Stimulated activated CD8-positive, alpha-beta memory T cell treated with anti-CD3 and anti-CD28 coated beads, Interleukin-2, amount 100 ng/mL, for 48 hours (primary cell): ENCODE data around the gene MNAT1.
"Not testable (repeated sequence)": the region's sequence is repeated elsewhere in the genome, so short reads cannot be mapped to it uniquely, and the experiment has no call there.

Experiments
- DNase-seq, 2 donors: peaks; one replicate each; pipeline ENCODE4 v3.0.0-alpha.2; 2020; ENCODE audit warnings: low read depth in 2 of 2

MNAT1 gene

DNA sequence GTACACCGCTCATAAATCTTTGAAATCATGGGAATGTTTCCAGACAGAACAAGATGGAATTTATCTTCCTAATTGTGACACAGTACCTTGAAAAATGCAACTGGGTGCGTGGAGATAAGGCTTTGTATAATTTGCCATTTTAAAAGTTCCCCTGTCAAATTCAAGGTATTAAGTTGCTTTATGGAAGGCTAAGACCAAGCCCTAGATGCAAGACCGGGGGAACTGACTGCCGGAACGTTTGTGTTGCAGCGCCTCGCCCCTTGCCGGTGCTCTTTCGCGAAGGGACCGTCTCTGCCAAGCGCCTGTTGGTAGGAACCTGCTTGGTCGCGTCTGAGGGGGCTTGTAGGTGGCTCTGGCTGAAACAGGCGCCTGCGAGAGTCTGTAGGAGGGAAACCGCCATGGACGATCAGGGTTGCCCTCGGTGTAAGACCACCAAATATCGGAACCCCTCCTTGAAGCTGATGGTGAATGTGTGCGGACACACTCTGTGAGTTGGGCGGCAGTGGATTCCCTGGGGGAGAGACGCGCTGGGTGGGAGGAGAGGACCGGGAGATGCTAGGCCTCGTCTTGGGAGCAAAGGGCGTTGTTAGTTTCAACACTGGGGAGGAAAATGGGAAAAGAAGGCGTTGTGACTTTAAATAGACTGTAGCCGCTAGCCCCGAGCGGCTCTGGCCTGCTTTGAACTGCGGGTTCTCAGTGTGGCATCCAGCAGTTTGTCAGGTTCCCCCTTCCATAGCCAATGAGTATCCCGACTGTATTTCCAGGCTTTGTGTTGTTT is at the start of gene MNAT1:
TSS of gene MNAT1 (plus strand) at position 297 of the 778 bp plus-strand sequence. CDS start at position 399, 102 bp downstream.
- DNase-seq = peak; percentile 61 to 71

DNA sequence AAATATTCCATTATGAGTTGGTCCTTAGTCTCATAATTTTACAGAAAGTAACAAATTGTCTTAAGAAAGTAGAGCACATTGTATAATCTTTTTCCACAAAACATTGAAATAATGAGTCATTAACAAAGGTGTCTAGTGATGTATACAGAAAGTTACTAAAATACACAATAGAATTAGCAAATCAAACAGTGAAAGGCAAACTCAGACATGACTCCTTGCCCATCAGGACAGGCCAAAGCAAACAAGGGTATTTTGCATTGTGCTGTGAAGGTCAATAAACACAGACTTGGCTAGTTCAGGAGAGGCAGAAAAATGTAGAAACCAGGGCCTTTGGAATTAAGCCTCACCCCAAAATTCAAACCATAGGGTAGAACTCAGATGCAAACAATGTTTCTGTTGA is 47.7 kb upstream of the MNAT1 start:
- DNase-seq = no peak

DNA sequence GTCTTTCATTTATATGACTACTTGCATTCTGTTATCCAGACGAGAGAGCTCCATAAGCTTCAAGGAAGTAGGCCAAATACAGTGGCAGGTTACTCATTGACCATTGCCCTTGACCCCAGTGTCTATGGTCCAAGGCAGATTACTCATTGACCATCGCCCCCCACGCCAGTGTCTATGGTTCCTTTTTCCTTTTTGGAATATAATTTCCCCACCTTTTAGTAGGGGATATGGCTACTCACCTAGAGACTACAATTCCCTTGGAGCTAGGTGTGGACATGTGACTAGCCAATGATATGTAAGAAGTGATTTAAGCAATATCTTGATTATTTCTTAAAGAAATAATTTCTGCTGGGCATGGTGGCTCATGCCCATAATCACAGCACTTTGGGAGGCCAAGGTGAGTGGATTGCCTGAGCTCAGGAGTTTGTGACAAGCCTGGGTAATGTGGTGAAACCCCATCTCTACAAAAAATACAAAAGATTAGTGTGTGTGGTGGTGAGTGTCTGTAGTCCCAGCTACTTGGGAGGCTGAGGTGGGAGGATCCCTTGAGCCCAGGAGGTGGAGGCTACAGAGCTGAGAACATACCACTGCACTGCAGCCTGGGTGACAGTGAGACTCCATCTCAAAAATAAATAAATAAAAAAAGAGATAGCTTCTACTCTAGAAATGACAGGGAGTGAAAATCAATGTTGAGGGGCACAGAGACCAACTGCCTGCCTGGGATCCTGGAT is 43.0 kb upstream of the MNAT1 start:
- DNase-seq = no peak

DNA sequence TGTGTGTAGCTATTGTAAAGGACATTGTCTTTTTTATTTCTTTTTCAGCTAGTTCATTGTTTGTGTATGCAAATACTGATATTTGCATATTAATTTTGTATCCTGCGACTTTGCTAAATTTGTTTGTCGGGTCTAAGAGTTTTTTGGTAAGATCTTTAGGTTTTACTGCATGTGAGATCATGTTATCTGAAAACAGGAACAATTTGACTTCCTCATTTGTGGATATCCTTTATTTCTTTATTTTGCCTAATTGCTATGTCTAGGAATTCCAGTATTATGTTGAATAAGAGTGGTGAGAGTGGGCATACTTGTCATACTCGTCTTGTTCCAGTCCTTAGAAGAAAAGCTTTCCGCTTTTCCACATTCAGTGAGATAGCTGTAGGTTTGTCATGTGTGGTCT is 39.2 kb upstream of the MNAT1 start:
- DNase-seq = no peak

DNA sequence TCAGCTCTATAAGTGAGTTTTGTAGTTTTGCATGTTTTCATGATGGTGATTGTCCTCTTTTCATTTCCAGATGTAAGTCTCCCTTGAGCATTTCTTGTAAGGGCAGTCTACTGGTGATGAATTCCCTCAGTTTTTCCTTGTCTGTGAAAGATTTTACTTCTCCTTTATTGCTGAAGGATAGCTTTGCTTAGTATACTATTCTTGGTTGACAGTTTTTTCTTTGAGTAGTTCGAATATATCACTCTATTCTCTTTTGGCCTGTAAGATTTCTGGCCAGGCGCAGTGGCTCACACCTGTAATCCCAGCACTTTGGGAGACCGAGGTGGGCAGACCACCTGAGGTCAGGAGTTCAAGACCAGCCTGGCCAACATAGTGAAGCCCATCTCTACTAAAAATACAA is 34.0 kb upstream of the MNAT1 start:
- no peak for DNase-seq

DNA sequence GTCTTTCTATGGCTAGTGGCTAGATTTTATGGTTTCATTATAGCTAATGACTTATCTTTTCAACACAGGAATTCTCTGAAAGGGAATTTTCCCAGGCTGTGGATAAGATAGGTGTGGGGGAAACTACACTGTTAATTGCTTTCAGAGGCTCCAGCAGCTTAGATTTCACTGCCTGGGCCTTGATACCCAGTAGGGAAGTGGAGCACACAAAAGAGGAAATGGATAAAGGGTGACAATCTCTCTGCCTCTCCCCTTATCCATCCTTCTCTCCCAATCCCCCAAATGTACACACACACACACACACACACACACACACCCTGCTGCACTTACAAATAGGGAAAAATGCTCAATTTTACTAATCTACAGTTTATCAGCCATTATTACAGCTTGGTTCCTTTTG is 29.5 kb upstream of the MNAT1 start:
- DNase-seq = no peak

DNA sequence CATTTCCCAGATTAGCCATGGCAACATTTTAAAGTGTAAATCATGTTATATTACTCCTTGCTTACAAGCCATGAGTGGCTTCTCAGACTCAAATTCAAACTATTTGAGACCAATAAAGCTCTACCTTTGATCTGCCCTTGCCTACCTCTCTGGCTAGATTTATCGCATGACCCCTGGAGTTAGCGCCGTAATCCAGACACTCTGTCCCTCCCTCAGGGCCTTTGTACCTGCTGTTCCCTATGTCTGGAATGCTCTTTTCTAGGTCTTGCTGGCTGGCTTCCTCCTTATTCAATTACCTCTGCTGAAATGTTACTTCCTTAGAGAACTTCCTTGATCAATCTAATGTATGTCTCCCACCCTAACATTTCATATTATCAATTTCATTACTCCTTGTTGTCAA is 26.7 kb upstream of the MNAT1 start:
- no peak for DNase-seq

DNA sequence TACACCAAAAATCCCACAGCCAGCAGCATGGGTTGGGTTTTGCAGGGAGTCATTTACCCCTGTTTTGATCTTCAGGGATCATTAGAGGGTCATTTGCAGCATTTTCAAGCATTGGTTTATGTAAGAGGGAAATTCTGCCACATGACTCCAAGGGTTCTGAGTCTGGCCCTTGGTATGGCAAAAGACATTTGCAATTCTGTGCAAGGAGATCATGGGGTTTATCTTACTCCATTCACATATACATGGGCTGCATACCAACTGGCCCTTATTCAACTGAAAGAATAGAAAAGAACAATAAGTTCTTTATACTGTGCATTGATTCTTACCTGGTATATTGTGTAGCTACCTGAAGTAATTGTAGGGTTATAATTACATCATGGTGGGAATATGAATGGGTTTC is 24.1 kb upstream of the MNAT1 start:
- DNase-seq = no peak

DNA sequence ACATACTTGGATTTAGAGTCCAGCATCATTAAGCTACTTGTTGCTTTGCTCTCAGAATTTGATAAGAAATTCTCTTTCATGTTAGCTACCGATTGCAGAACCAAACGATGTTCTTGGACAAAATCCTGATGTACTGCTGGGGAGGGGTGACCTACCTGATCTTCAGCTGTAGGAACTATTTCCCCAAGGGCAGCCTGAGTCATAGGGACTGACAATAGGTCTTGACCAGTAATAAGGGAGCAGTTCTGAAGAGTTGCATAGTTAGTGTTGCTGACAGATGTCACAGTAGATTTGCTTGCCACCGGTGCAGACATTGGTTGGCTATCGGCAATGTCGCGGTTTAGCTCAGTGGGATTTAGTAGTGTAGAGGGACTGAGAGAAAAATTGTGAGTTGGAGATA is 21.0 kb upstream of the MNAT1 start:
- no peak for DNase-seq

DNA sequence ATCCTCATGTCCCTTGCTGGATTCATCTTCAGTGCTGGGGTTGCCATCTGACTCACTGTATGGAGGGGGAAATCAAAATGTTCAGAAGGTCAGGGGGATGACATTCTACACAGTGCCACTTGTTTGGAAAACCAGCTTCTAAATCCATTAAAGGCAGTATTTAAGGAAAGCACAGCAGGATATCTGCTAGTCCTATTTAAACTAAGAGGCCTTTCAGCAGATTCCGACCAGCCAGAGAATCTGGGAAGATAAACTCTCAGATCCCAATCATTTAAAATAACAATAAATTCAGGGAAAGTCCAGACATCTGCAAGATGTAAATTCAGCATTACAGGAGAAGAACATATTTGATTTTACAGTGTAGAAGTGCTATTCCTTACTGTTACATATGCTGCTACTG is 14.2 kb upstream of the MNAT1 start:
- no peak for DNase-seq

DNA sequence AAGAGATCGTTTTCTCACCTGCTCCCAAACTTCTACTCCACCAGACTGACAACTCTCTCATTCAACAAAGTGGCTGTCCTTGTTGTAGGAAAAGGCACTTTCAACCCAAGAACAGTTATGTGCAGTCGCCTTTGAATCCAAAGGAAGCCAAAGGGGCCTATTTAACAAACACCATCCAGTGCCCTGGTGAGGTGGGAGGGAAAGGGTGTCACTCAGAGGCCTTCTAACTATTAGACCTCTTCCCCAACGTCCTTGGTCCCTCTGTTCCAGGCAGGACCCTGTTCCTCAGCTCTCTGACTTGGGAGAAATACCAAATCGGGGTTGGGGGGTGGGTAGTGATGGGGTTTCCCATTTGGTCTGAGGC is 13.6 kb upstream of the MNAT1 start:
- no peak for DNase-seq

DNA sequence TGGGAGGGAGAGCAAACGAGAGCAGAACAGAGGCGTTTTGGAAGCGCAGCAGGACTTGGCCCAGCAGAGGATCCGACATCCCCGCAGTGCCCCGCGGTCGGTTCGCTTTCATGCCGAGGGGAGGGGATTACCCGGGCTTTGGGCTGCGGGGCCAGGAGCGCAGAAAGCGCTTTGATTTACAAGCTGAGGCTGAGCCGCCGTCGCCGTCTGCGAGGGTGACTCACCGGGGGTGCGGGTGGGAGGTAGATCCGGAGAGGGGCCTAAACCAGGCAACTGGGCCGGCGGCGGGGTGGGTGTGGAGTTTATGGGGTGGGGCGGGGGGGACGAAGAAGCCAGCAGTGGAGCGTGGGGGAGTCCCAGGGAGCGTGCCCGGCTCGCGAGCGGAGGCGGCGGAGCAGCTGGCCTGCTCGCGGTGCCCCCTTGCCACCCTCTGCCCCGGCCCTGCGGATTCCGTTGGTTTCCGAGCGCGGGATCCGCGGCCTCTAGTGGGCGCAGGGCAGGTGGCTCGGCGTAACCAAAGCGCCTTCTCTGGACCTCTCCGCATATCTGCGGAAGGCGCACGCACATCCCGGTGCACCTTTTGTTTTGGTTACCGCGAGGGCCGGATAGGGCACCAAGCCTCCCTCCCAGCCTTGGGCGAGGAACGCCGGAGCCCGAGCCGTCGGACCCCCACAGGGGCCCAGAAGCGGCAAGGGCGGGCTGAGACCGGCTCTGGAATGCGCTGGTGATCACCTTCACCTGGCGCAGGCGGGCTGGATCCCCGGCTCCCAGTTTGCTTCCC is 13.0 kb upstream of the MNAT1 start:
- peak in 1 of 2 donors; percentile 60 for DNase-seq

DNA sequence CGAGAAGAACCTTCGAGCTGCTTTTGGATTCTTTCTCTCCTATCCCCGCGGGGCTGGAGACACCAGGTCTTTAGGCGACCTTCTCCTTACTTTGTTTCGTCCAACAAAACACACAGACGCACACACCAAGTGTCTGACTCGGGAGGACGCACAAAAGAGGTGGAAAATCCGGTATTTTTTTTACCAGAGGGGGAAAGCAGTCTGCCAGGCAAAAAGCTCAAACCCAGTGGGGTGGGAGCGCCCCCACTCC is 12.5 kb upstream of the MNAT1 start:
- no peak for DNase-seq

DNA sequence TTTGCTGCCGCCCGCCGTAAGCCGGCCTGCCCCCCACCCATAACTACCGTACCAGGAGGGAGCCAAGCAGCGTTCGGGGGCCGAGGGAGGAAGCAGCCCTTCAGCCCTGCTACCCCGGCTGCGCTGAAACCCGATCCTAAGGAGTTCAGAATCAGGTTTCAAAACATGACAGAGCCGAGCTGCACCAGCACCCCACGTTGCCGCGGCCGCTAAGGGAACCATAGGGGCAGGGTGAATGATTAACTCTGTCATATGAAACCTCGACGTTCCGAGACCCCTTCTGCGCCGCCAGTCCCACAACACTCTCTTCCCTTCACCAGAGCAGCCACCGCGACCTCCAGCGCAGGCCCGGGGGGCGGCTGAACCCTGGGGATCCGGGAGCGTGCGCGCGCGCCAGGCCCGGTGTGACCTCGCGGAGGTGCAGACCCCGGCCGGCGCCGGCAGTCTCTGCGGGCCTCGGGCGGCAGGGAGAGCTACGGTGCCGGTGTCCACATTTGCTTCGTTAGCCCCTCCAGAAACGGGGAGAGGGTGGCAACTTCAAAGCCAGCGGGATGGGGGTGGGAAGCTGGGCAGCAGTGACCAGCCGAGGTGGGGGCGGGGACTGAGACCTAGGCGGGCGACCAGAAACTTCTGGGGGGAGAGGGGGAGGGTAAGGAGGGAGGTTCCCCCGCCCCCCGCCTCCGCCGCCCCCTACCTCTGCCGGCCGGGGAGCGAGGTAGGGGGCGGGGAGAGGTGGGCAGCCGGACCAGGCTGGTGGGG is 12.0 kb upstream of the MNAT1 start:
- DNase-seq = no peak

DNA sequence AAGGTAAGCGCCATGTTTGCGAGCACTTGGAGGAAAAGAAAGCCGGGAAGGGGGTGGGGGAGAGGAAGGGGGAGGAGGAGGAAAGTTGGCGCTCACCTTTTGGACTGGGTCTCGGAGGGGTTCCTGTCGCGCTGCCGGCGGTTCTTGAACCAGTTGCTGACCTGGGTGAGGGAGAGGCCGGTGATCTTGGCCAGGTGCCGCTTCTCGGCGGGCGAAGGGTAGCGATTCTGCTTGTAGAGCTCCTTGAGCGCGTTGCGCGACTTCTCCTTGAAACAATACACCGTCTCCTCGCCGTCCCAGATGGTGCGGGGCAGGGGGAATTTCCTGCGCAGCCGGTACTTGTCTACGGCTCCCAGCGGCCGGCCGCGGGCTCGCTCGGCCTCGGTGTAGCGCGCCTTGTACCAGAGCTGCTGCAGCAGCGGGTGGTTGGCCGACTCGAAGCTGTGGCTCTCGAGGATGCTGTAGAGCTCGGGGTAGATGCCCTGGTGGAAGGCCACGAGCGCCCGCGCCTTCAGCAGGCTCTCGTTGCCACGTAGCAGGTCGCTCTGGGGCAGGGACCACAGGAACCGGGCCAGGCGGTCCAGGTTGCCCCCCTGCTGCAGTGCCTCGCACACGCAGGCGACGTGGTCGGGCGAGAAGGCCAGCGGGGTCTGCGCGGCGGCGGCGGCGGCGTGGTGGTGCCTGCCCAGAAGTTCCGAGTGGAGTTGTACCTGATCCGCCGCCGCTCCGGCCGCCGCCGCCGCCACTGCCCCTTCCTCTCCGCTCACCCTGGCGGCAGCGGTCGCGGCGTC is 11.2 kb upstream of the MNAT1 start:
- no peak for DNase-seq

DNA sequence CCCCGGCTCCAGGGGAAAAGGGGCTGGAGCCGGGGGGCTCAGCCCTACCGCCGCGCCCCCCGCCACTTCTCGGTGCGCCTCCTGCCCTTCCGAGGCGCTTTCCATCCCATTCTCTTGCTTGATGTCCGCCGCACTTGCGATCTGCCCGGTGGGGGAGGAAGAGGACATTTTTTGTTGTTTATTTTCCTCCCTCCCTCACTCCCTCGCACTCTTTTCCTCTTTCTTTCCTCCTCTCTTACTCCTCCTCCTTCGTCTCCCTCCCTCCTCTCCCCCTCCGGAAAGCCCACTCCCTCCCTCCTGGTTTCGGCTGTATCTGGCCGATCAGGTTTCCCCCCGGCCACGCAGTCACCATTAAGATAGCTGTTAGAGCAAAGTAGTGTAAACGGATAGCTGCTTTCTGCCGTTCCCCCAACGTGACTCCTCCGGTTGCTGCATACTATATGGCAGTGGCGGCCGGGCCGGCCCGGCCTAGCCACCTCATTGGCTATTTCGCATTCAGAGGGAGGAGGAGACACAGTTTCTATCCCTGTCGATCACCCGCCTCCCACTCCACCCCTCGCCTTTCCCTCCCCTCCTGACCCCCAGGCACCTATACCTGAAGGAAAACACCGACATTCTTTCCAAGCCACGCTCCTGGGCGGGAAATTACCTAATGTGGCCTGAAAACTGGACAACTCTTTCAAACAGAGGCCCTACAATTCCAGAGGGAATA is 10.5 kb upstream of the MNAT1 start, which contains the start of gene SIX4:
TSS of gene SIX4 (minus strand) at position 445 of the 712 bp plus-strand sequence. CDS start at position 168, 277 bp downstream.
- DNase-seq = no peak

DNA sequence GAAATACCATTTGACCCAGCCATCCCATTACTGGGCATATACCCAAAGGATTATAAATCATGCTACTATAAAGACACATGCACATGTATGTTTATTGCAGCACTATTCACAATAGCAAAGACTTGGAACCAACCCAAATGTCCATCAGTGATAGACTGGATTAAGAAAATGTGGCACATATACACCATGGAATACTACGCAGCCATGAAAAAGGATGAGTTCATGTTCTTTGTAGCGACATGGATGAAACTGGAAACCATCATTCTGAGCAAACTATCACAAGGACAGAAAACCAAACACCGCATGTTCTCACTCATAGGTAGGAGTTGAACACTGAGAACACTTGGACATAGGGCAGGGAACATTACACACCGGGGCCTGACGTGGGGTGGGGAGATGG is 3.3 kb upstream of the MNAT1 start:
- DNase-seq = not testable (repeated sequence)

DNA sequence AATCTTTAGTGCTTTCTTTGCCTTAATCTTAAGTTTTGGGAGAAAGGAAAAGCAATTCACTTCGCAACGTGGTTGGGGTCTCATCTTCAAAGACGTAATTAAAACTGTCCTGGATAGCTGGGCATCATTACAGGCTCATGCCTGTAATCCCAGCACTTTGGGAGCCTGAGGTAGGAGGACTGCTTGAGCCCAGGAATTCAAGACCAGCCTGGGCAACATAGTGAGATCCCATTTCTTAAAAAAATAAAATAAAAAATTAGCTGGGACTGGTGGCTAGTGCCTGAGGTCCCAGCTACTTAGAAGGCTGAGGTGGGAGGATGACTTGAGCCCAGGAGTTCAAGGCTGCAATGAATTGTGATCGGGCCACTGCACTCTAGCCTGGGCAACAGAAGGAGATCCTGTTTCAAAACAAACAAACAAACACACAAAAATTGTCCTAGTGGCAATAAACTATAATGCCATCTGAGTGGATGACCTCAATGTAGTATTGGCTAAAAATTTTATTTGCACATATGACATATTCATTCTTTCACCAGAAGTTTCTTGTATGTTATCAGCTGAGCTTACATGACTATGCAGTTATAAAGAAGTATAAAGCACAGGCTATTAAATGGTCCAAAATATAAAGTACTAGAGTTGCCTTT is 1.6 kb upstream of the MNAT1 start:
- no peak for DNase-seq

DNA sequence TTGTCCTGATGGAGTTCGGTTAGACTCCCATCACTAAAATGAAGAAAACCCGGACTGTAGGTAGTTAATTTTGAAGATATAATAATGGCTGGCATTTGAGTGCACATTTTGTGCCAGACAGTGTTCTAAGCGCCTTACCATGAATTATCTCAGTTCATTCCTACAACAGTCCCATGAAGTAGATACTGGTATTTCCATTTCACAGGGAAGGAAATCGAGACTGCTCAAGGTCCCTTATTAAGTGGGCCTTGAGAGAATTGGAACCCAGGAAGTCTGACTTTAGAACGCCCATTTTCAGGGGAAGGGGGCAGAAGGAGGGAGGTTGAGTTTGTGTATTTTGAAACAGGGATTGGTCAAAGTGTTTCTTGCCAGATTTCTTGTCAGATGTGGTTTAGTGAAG is 855 bp downstream of the MNAT1 start:
- DNase-seq = no peak

DNA sequence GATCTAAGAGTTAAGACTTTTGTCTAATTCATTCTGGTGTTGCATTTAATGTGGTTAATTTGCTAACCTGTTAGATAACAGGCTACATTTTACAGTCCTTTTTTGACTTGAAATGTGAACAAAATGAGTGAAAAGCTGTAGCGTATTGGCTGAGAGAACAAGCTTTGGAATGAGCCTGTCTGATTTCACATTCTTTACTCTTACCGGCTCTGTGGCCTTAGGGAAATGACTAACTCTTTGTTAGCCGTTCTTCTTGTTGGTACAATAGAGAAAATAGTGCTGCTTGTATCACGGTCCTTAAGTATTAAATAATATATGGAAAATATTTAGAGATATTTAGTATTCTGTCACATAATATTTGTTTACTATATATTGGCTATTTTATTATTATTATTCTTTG is 1.9 kb downstream of the MNAT1 start:
- no peak for DNase-seq
